Spinal cord (tissue), 10 donors: ENCODE measurements around the gene AHR. TPM values are rescaled to one million over a fixed set of nuclear protein-coding genes. Genes with fewer than 3 reads are reported as not detected.

Source experiments
- DNase-seq, 6 donors: peaks; one replicate each; pipeline versions ENCODE4 v3.0.0 to v3.0.0-alpha.2; 2013 to 2015; ENCODE audit warnings: low spot score in 6 of 6, low read depth in 4 of 6
- H3K27ac ChIP-seq: one replicate; pipeline ENCODE4 v1.5.1; 2013; ENCODE audit warnings: low read depth, low read length, control low read depth
- H3K27me3 ChIP-seq: one replicate; pipeline ENCODE4 v1.6.1; 2013; ENCODE audit warnings: low read length; ENCODE audit not compliant: control insufficient read depth, insufficient read depth
- H3K36me3 ChIP-seq: one replicate; pipeline ENCODE4 v1.6.1; 2013; ENCODE audit warnings: low read length; ENCODE audit not compliant: control insufficient read depth, insufficient read depth
- H3K4me1 ChIP-seq: one replicate; pipeline ENCODE4 v1.6.1; 2013; ENCODE audit warnings: low read length; ENCODE audit not compliant: control insufficient read depth, insufficient read depth
- H3K4me3 ChIP-seq: one replicate; pipeline ENCODE4 v1.5.1; 2013; ENCODE audit warnings: low read depth, low read length, control low read depth
- H3K9me3 ChIP-seq: one replicate; pipeline ENCODE4 v1.6.1; 2013; ENCODE audit warnings: low read length; ENCODE audit not compliant: control insufficient read depth, insufficient read depth
- WGBS: methylation state at CpG from one replicate; pipeline ENCODE4 v1.1.5; 2013; ENCODE audit warnings: missing lambda C conversion rate; ENCODE audit not compliant: insufficient coverage; 5-methylcytosine and 5-hydroxymethylcytosine counted together
- polyA plus RNA-seq, 2 donors: library from polyadenylated mRNA; unstranded; fragments of 120-200 nt; gene quantifications; one replicate each; pipeline ENCODE4 v1.2.1, GENCODE V29; 2013; ENCODE audit not compliant: insufficient read length in 2 of 2
- total RNA-seq, 2 donors: library from RNA; depleted of rRNA in 1 of 2; stranded (reverse); fragments of 120-200 nt in 1 of 2; fragments of >200 nt in 1 of 2; gene quantifications; one replicate each; pipeline versions ENCODE4 v1.2.3 to v1.2.4, GENCODE V29; 2013 to 2014
- donor health status: healthy.

AHR gene
- total and polyA plus RNA-seq, 4 donors: 8.4 to 68.4 (median 28.8) TPM

DNA sequence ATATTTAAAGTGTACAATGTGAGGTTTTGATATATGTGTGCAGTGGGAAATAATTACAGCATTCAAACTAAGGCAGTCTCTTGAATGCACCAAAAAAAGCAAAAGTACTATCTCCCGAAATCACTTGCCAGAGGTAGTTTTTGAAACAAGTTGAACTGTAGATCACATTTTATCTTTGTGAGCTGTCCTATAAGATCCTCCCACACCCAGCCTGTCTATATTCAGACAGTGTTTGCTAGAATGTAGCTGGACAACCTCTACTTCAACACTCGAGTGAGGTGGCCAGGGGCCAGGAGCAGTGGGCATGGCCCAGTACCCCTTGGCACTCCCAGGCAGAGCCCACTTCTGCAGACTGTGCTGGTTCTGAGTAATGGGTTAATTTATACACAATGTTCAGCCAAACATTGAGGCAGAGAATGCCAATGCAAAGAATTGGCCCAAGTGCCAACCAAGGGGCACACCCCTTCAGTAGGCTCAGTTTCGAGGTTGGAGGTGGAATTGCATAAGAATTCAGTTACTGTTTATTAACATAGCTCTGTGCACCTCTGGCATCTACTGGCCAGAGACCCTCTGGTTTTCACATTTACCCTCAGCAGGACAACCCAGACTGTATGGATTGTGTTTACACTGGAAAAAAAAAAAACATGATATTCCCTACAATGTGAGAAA lies 70.5 kb downstream of the AHR start:
- H3K4me1 ChIP-seq: no peaks in the 10 kb centered on the region
- no peak overlapping the region for H3K27ac ChIP-seq
- no CpG with 5 or more reads among the region's 3 CpGs for WGBS
- H3K4me3 ChIP-seq: no peak overlapping the region
- no peak for DNase-seq
- no peaks in the 10 kb centered on the region for H3K27me3 ChIP-seq
- no peaks in the 10 kb centered on the region for H3K9me3 ChIP-seq
- no peaks in the 10 kb centered on the region for H3K36me3 ChIP-seq

DNA sequence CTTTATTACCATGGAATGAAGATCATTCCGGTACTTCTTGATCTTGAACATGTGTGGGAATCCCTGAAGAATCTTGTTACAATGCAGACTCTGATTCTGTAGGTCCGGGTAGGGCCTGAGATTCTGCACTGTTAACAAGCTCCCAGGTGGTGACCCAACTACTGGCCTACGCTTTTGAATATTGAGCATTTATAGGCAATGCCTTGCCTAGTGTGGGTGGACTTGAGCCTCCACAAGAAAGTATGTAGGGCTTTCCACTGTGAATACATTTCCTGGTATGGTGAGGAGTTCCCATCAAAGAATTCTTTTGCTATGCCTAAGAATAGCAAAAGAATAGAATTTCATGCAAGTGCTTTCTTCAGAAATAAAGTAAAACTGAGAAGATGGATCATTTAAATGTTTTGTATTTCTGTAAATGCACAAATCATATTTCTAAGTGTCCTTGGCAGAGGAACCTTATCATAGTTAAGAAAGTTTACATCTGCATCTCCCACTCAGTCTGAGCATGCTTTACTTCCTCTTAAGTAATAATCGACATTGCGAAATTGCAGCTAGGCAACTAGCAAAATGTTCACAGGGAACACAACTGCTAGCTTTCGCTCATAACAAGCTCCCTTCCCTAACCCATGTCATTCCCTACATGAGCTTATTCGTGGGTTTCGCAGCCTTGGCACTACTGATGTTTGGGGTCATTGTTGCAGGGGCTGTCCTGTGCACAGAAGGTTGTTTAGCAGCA lies 71.4 kb downstream of the AHR start:
- no peaks in the 10 kb centered on the region for H3K27me3 ChIP-seq
- H3K36me3 ChIP-seq: no peaks in the 10 kb centered on the region
- H3K4me3 ChIP-seq: no peak overlapping the region
- H3K4me1 ChIP-seq: no peaks in the 10 kb centered on the region
- no peak overlapping the region for H3K27ac ChIP-seq
- no peaks in the 10 kb centered on the region for H3K9me3 ChIP-seq
- 87% methylated on average over 5 of the region's 8 CpGs for WGBS
- DNase-seq: no peak

DNA sequence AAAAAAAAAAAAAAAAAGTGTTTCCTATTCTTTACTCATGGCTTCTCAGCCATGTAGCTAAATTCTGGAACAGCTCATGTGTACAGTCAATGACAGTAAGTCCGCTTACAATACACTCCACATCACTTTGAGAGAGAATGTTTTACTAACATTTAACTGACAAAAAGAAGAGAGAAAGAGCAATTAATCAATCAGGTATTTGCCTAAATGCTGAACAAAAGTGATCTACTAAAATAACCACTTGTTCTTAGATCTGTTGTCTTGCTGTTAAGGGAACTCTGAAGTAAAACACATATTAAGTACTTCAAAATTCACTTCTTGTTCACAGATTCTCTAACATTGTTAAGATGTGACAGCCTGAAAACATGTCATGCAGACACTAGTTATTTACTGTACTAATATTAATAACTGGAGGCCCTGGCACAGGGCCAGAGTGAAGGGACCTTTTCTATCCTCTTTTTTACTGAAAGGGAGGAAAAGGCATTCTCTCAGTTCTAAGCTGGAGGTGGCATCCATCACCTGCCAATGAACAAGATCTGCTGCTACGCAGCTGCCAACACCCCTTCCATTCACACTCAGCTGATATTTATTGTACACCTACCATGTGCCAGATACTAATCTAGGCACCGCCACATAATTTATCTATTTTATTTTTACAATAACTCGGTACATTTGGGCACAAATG lies 72.6 kb downstream of the AHR start:
- no peak overlapping the region for H3K27ac ChIP-seq
- no peaks in the 10 kb centered on the region for H3K36me3 ChIP-seq
- no peaks in the 10 kb centered on the region for H3K4me1 ChIP-seq
- DNase-seq: peak in 1 of 6 donors; percentile 8
- 43% methylated on average over 1 of the region's 4 CpGs for WGBS
- H3K9me3 ChIP-seq: no peaks in the 10 kb centered on the region
- H3K27me3 ChIP-seq: no peaks in the 10 kb centered on the region
- no peak overlapping the region for H3K4me3 ChIP-seq

DNA sequence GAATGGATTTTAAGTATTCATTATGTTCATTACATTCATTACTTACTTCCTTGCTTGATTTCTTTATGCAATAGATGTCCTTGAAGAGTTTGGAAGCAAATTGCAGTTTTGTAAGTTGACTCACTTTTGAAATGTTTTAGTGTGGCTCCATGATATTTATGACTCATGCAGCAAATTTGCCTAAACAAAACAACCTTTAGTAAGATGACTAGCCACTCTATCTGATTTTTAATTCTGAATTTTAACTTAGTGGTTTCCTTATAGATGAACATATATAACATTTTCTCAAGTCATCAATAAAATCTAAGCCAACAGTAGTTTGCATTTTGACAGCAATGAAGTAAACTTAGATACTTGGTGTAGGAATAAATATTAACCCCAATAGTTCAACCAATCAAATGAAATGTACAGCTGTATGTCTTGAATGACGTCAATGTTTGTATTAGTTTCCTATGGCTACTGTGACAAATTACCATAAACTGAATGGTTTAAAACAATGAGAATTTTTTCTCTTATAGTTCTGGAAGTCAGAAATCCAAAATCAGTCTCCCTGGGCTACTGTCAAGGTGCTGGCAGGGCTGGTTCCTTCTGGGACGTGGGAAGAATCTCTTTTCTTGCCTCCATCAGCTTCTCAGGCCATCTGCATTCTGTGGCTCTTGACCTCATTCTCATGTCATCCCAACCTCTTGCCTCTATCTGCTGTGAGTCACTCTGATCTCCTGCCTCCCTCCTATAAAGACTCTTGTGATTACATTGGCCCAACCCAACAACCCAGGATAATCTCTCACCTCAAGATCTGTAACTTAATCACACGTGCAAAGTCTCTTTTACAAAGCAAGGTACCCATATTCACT lies 73.4 kb downstream of the AHR start:
- Histone ChIP-seq H3K9me3 (no peaks in the 10 kb centered on the region), H3K27me3 (no peaks in the 10 kb centered on the region), H3K27ac (no peak overlapping the region), H3K4me3 (no peak overlapping the region), H3K36me3 (no peaks in the 10 kb centered on the region), H3K4me1 (no peaks in the 10 kb centered on the region)
- DNase-seq: no peak
- WGBS: 74% methylated on average over 2 of the region's 3 CpGs

DNA sequence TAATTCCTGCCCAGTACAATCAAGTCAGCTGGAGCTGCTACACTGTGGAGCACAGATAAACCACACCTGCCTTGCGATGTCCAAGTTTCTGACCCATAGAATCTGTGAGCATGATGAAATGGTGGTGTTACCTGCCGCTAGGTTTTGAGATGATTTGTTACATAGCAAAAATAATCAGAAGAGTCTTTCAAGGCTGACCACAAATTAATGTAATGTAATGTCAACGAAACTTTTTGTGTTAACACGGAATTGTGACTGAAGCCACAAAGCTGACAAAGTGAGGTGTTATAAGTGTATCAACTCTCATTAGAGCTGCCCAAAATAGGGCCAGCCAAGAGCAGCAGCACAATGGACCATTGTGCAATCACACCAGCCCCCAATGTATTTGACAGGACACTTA lies 75.7 kb downstream of the AHR start:
- DNase-seq: no peak
- WGBS: 90% methylated on average over 2 of the region's 4 CpGs
- Histone ChIP-seq H3K9me3 (no peaks in the 10 kb centered on the region), H3K27ac (no peak overlapping the region), H3K4me1 (no peaks in the 10 kb centered on the region), H3K36me3 (no peaks in the 10 kb centered on the region), H3K27me3 (no peaks in the 10 kb centered on the region), H3K4me3 (no peak overlapping the region)

DNA sequence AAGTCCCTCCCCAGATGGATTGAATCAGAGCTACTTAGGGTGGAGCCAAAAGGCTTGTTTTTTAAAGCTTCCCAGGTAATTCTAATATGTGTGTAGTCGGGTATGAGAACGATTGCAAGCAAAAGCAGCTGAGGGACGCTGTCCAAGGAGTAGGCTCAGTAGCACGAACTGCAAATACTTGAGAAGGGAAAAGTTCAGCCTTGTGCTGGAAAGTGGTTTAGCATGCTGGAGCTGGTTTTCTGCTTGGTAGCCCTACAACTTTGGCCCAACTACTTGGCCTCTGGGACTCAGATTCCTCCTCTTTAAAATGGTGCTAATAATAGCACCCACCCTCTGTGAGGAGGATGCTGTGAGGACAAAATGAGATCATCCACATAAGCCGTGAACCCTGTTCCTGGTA lies 76.2 kb downstream of the AHR start:
- H3K4me3 ChIP-seq: no peak overlapping the region
- no peak for DNase-seq
- H3K4me1 ChIP-seq: no peaks in the 10 kb centered on the region
- no peak overlapping the region for H3K27ac ChIP-seq
- H3K9me3 ChIP-seq: no peaks in the 10 kb centered on the region
- no peaks in the 10 kb centered on the region for H3K27me3 ChIP-seq
- WGBS: 92% methylated on average over 5 of the region's 5 CpGs
- no peaks in the 10 kb centered on the region for H3K36me3 ChIP-seq

DNA sequence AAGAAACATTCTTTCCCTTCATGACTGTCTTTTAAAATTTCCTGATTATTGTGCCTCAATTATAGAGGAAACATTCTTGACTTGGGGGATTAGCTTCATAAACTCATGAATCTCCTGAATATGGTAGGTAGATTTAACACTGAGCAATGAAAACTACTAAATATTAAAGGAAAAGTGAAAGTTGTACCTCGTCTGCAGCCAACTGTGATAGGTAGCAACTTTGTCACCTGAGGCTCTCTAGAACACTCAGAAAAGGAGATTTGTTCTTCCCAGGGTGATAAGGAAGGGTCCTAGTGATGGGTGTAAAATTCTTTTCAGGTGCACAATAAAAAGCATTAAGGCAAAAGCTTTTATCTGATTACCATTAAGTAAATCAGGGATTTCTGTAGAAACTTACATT lies 78.1 kb downstream of the AHR start:
- WGBS: 67% methylated on average over 1 of the region's 1 CpG
- Histone ChIP-seq H3K36me3 (no peaks in the 10 kb centered on the region), H3K27me3 (no peaks in the 10 kb centered on the region), H3K4me1 (no peaks in the 10 kb centered on the region), H3K27ac (no peak overlapping the region), H3K4me3 (no peak overlapping the region), H3K9me3 (no peaks in the 10 kb centered on the region)
- DNase-seq: no peak

DNA sequence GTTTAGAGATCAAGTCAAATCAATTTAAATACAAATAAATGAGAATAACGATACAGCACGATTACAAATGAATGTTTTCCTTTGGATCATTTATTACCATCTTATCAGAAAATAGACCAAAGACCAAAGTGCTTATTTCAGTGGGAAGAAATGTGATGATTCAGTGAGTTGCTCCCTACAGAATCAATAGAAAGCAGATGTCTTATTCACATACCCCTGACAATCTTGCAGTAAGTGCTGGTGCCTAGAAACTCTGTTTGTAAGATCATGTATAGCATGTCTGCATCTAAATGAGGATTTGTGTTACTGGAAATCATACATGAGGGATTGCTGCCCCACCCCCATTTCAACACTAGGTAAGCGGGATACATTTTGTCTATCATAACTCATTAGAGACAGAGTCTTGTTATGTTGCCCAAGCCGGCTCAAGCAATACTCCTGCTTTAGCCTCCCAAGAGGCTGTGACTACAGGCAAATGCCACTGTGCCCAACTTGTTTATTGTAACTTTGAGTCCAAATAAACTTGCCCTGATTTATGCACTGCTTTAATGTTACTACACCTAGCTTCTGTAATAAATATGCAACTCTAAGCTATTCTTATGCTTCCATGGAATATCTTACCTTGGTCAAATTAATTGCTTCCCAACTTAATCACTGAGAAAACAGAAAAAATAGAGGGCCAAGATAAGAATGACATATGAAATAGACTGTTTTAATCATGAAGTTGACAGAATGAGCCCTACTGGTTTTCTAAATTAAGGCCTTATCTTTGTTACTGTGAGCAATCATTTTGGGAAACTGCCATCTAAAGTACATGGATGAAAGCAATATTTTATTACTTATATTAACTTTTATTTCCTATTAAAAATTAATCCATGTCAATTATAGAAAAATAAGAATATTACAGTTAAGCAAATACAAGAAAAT lies 82.5 kb downstream of the AHR start:
- Histone ChIP-seq H3K27ac (no peak overlapping the region), H3K4me3 (no peak overlapping the region), H3K27me3 (no peaks in the 10 kb centered on the region), H3K9me3 (no peaks in the 10 kb centered on the region), H3K36me3 (no peaks in the 10 kb centered on the region), H3K4me1 (no peaks in the 10 kb centered on the region)
- WGBS: 80% methylated on average over 2 of the region's 4 CpGs
- peak in 1 of 6 donors; percentile 5 for DNase-seq
